GM11168 (cell line): ENCODE measurements around the gene SRL.
"Not testable (repeated sequence)": the region's sequence is repeated elsewhere in the genome, so short reads cannot be mapped to it uniquely, and the experiment has no call there.

ENCODE experiments used
- in situ Hi-C: fragments of 300-500 bp; cut with MboI; formaldehyde crosslinking; loops from one replicate; pipeline ENCODE4 v1.12.0; 2022; ENCODE audit warnings: low sequenced_read_pairs; ENCODE audit not compliant: unreplicated experiment

SRL gene

DNA sequence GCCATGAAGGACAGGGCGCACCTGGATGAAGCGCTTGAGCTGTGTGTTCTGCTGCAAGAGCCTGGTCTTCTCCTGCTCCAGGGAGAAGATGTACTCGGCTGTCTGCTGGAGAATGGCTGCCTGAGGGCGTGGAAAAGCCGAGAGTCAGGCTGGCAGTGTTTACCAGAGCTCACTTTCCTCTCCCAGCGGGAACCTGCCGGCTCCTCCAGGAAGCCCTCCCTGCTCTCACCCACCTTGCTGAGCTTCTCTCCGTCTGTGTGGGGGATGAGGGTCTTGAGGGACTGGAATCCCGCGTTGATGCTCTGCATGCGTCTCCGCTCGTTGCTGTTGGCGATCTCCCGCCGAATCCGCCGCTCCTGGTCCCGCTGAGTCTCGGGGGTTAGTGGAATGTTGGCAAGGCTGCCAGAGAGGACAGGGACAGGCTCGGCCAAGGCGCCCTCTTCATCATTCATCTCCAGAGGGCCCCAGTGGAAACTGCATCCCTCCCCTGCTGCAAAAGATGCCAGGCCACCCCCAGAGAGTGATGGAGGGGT is 20.5 kb upstream of the SRL start:
- in situ Hi-C loops = no loop called here

DNA sequence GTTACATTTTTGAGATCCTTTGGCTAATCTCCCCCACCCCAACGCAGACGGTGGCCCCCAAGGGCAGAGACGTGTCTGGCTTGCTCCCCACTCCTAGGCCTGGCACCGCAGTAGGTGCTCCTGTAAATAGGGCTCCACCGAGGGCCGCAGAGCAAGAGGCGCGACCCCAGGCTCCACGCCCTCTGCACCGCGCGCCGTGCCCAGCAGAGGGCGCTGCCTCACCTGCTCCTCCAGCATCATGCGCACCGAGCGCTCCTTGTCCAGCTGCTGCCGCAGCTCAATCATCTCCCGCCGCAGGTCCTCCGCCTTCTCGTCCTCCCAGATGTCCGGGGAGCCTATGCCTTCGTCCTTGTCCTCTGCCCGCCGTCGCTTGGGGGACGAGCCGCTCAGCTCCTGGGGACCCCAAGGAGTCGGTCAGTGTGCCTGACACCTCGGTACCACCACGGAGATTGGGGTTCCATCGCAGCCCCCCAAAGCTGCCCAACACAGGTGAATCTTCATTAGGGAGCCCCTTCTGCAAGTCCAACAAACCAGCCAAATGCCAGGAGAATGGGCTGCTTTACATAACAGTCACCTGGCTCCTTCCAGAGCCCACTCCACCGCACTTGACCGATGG is 19.8 kb upstream of the SRL start:
- in situ Hi-C loops = no loop called here

DNA sequence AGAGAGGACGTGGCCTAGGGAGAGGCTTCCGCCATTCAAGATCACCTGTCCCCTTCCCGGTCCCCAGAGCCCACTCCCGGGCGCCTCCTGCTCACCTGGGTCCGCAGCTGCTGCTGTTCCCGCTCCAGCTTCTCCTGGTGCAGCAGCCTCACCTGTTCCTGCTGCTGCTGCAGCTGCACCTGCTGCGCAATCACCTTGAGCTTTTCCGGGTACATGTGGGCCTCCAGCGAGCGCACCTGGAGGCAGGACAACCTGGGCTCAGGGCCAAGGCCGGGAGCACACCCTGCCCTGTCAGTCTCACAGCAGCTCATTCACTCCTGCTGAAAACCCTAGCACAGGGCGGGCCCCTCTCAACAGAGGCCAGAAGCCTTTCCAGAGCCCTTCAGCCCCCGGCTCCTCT is 18.5 kb upstream of the SRL start:
- in situ Hi-C loops = no loop called here

GRCh38 chr16:4257646-4258556 is 16.0 kb upstream of the SRL start:
- in situ Hi-C loops = no loop called here

DNA sequence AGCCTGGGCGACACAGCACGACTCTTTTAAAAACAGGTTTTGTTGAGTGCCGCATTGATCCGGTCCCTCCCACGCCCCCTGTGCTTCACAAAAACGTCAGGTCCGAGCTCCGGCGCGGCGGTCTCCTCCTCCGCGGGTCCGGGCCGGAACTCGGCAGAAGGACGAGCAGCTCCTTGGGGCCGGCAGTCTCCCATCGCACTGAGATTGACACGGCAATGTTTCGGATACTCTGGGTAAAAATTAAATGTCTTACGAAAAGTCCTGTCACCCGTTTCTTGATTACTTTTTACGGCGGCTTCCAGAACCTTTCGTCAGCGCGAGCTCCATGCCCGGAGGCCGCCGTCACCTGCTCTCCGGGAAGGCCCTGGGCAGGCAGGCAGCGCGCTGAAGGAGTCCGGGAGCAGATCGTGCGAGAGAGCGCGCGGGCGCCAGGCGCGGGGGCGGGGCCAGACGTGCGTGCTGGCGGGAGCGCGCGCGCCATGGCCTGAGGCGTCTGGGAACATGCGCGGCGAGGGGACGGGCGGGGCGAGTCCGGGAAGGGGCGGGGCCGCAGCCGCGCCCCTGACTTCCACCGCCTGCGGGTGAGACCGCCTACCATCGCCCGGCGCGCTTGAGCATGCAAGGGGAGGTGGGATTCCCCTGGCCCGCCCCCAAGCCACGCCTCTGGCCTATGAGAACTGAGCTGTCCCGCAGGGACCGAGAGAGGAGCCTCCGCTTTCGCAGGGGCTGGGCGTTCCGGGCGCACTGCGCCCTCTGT is 11.7 kb upstream of the SRL start:
- in situ Hi-C loops = no loop called here

DNA sequence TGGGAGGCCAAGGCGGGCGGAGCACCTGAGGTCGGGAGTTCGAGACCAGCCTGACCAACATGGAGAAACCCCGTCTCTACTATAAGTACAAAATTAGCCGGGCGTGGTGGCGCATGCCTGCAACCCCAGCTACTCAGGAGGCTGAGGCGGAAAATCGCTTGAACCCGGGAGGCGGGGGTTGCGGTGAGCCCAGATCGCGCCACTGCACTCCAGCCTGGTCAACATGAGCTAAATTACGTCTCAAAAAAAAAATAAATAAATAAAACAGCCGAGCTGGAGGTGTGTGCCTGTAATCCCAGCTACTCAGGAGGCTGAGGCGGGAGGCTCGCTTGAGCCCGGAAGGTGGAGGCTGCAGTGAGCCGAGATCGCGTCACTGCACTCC is 11.1 kb upstream of the SRL start:
- in situ Hi-C loops = not testable (repeated sequence)

DNA sequence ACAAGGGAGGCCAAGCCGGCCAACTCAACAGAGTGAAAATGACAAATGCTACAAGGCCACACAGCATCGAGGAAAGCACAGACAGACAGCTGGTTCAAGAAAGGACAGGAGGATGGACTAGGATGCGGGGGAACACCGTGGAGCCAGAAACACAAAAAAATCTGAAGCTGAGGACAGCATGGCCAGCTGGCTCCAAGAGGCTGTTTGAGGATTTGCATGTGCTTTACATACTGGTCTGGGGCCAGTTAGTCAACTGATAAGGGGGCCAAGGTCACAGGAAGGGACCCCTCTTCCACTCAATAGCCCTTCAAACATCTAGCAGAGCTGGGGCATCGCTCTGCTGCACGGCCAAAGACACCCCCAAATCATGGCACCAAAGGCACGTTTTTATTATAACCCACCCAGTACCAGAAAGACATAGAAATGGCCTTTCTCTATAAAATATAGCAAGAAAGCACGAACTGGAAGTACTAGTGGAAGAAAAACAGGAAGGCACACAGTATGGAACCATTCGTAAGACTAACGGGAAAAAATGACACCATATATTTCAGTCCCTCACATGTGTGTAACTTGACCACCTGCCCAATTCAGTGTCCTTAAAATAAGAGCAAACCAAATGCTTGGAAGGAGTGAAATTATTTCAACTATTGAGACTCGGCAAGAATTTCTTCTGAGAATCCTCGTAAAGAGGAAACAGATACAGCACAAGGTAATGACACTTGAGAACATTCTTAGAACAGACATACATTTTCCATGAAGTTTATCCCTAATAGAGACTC is 7.8 kb upstream of the SRL start:
- in situ Hi-C loops = no loop called here

- in situ Hi-C loops = no loop called here
Observed at GRCh38 chr16:4247460-4247784, 5.5 kb upstream of the SRL start.

GRCh38 chr16:4246777-4247459 is 5.0 kb upstream of the SRL start:
- in situ Hi-C loops = no loop called here

DNA sequence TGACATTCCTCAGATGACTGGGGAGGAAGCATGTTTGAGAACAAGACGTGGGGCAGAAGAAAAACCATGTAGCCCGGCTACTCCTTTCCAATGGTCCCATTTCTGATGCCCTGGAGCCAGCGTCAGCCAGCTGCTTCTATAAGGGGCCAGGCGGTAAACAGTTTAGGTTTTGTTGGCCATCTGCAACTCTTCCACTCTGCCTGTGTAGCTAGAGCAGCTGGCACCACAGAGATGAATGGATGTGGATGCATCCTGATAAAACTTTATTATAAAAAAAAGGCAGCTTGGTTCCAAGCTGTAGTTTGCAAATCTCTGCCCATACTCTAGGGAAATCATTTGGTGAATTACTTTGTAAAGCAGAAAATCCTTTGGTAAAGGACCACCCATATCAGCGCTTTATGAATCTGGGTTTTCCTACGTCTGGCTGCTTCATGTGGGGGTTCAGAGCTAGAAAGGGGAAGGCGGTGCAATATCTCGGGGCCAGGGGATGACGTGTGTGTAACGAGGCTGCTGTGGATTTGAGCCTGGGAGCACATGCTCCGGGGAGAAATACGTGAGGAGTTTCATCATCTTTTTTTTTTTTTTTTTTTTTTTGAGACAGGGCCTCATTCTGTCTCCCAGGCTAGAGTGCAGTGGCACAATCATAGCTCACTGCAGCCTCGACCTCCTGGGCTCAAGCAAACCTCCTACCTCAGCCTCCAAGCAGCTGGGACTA is 3.4 kb upstream of the SRL start:
- in situ Hi-C loops = no loop called here

DNA sequence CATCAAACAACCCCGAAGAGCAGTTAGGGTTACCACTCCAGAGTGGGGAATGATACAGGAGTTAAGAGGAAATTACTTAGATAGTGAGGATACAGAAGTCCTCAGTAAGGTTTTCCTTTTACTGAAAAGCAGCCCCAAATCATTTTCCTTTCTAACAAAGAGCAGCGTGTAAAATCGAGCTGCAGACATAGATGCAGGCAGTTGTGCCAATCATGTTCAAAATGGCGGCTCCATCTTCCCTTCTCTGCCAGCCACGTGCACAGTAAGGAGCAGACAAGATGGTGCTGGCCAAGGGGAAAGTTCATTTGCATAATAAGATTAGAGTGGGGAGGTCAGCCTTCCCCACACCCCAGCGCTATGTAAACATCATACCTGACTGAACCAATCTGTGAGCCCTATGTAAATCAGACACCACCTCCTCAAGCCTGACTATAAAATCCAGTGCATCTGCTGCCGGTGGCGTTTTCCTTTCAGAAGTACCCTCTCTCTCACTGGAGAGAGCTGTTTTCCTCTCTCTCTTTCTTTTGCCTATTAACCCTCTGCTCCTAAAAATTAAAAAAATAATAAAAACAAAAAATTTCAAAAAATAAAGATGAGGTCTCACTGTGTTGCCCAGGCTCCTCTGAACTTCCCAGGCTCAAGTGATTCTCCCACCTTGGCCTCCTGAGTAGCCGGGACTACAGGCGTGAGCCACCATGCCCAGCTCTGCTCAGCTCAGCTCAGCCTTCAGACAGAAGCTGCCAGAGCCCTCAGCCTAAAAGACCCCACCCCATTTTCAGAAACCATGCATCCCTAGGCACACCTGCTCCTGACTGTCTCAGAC is 2.6 kb upstream of the SRL start:
- in situ Hi-C loops = no loop called here

- in situ Hi-C loops = no loop called here
Observed at GRCh38 chr16:4241258-4241927, 487 bp downstream of the SRL start.

- in situ Hi-C loops = no loop called here
Observed at GRCh38 chr16:4240624-4241023, 1.3 kb downstream of the SRL start.

DNA sequence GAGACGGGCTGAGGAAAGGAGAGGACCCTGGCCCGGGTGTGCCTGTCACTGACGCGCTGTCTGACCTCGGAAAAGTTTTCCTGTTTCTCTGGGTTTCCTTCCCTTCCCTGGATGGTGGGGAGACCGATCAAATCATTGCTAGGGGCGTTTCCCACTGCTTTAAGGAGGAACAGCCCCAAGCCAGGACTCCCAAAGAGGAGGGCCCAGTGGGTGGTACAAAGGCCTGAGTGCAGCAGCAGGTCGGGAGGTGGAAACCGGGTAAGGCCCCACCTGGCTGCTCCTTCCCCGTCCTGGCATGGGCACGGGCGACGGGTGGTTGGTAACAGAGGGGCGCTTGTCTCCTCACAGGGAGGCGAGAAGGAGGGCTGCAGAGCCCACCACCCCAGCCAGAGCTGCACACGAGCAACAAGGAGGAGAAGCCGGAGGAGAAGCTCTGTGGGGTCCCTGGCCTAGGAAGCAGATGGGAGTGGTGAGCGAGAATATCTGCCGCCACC is 2.2 kb downstream of the SRL start:
- in situ Hi-C loops = no loop called here

DNA sequence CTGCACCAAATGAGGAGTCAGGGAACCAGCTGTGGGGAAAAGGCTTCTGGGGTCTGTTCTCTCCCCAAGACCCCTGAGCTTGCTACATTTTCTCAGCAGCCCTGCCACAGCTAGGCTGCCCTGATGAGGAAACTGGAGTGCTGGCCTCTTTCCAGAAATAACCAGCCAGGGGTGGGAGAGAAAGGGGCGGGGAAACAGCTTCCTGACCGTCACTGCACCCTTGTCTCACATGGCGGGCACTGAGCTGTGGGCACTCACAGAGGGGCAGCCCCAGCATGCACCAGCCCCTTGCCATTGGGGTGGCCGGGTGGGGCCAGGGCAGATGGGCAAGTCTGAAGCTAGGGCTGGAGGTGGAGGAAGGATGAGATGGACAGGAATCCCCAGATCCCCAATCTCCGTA is 2.9 kb downstream of the SRL start:
- in situ Hi-C loops = no loop called here

DNA sequence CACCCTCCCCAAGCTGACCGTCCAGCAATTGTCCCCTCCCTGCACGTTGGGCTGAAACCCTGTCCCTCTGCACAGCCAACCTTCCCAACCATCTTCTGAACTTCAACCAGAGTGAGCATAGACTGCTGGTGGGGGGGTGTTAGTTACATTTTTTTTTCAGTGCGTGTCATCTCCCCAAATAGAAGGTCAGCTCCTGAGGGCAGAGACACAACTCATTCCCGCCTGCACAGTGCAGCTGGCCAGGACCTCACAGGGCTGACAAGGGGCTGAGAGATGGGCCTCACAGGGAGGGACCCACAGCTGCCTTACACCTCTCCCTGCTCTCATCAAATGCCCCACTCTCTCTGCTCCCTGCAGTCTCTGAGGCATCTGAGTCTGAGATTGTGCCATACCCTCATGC is 8.4 kb downstream of the SRL start:
- in situ Hi-C loops = no loop called here

GRCh38 chr16:4232541-4233386 is 9.1 kb downstream of the SRL start:
- in situ Hi-C loops = no loop called here
